Activated naive CD4-positive, alpha-beta T cell (primary cell): Measurements from ENCODE around the gene MYH13.

Experiments
- DNase-seq, 4 experiments: peaks; one replicate each; lab custom pipeline; 2025; lab: John Stamatoyannopoulos, UW

MYH13 gene

GRCh38 chr17:10251212-10251948 lies 121.4 kb downstream of the MYH13 start:
- DNase-seq, result no peak
